Esophagus muscularis mucosa (tissue), 4 donors: Measurements from ENCODE around the gene NTF3. TPM values are rescaled to one million over a fixed set of nuclear protein-coding genes. Genes with fewer than 3 reads are reported as not detected.

Source experiments
- DNase-seq: peaks from one replicate; pipeline ENCODE4 v3.0.0-alpha.2; 2017; ENCODE audit errors: extremely low spot score
- H3K27ac ChIP-seq, 4 donors: fragments of 200-600 bp; sonication (generic); replicated peaks in 1 of 4; 1 replicate in 3 of 4; 2 replicates in 1 of 4; pipeline ENCODE4 v1.5.1; 2016 to 2019; ENCODE audit warnings: mild to moderate bottlenecking in 1 of 4
- H3K27me3 ChIP-seq, 4 donors: fragments of 200-600 bp; sonication (generic); one replicate each; pipeline versions ENCODE4 v1.5.1 to v1.6.0; 2016 to 2019
- H3K36me3 ChIP-seq, 4 donors: fragments of 200-600 bp; sonication (generic); one replicate each; pipeline ENCODE4 v1.5.1; 2016 to 2019
- H3K4me1 ChIP-seq, 4 donors: fragments of 200-600 bp; sonication (generic); one replicate each; pipeline ENCODE4 v1.5.1; 2016 to 2019
- H3K4me3 ChIP-seq, 4 donors: fragments of 200-600 bp; sonication (generic); 1 replicate in 2 of 4; 2 replicates in 2 of 4; pipeline ENCODE4 v1.5.1; 2016 to 2019; ENCODE audit warnings: mild to moderate bottlenecking in 4 of 4, moderate library complexity in 1 of 4
- H3K9me3 ChIP-seq, 4 donors: fragments of 200-600 bp; sonication (generic); 1 replicate in 3 of 4; 2 replicates in 1 of 4; pipeline ENCODE4 v1.5.1; 2016 to 2019
- CTCF ChIP-seq, 3 experiments: fragments of 200-600 bp in 2 of 3; fragments of 450-650 bp in 1 of 3; sonication (generic) in 2 of 3; IDR thresholded peaks; one replicate each; pipeline ENCODE4 v1.5.1; 2017 to 2019; ENCODE audit warnings: antibody characterized with exemption in 3 of 3, mild to moderate bottlenecking in 2 of 3, moderate library complexity in 1 of 3
- EP300 ChIP-seq: sonication (generic); formaldehyde crosslinking; IDR thresholded peaks from one replicate; pipeline ENCODE4 v1.6.1; 2017; ENCODE audit warnings: antibody characterized with exemption
- POLR2A ChIP-seq: fragments of 450-650 bp; IDR thresholded peaks from one replicate; pipeline ENCODE4 v1.6.1; 2017; ENCODE audit warnings: antibody characterized with exemption, moderate library complexity, mild to moderate bottlenecking, low read depth
- POLR2AphosphoS5 ChIP-seq, 2 donors: sonication (generic); formaldehyde crosslinking; IDR thresholded peaks; one replicate each; pipeline ENCODE4 v1.6.1; 2017; ENCODE audit warnings: antibody characterized with exemption in 2 of 2
- WGBS: methylation state at CpG from one replicate; pipeline ENCODE4 v1.1.5; 2018; 5-methylcytosine and 5-hydroxymethylcytosine counted together
- intact Hi-C: fragments of 100-400 bp; cut with DNase I; formaldehyde crosslinking; loops from one replicate; pipeline ENCODE4 v1.15.1; 2023
- total RNA-seq, 4 donors: library from RNA; depleted of rRNA; stranded (reverse); fragments of >200 nt; gene quantifications; one replicate each; pipeline versions ENCODE4 v1.1.0 to v1.2.1, GENCODE V29; 2016

Gene NTF3
- total RNA-seq, 4 donors from 2014 or later = 0.71 to 1.2 (median 1.0) TPM; not detected in 1

- intact Hi-C loops = no loop called here
- Histone ChIP-seq H3K4me3 (no peak overlapping the region), H3K27me3 (no peaks in the 10 kb centered on the region), H3K9me3 (no peaks in the 10 kb centered on the region), H3K27ac (no peak overlapping the region), H3K4me1 (peaks cover 0 to 9% (median 7%) of the 10 kb centered on the region in 4 donors), H3K36me3 (no peaks in the 10 kb centered on the region)
- DNase-seq = peak; percentile 19
- 50% methylated on average over 2 of the region's 2 CpGs for WGBS
- TF ChIP-seq EP300 (no peak), POLR2AphosphoS5 (IDR thresholded peaks at IDR 0.05) (no peak), POLR2A (no peak), CTCF (IDR thresholded peaks at IDR 0.05) (no peak)
These were observed 40.3 kb upstream of the NTF3 start for GRCh38 chr12:5391653-5392052.

GRCh38 chr12:5392961-5393360 is 38.9 kb upstream of the NTF3 start:
- Histone ChIP-seq H3K27ac (no peak overlapping the region), H3K9me3 (no peaks in the 10 kb centered on the region), H3K27me3 (no peaks in the 10 kb centered on the region), H3K36me3 (no peaks in the 10 kb centered on the region), H3K4me1 (peaks cover 0 to 9% (median 7%) of the 10 kb centered on the region in 4 donors), H3K4me3 (no peak overlapping the region)
- WGBS = 76% methylated on average over 5 of the region's 5 CpGs
- peak; percentile 90 for DNase-seq
- intact Hi-C loops = no loop called here
- TF ChIP-seq POLR2A (no peak), CTCF (IDR thresholded peaks at IDR 0.05) (no peak), EP300 (no peak), POLR2AphosphoS5 (IDR thresholded peaks at IDR 0.05) (no peak)

- Histone ChIP-seq H3K27me3 (no peaks in the 10 kb centered on the region), H3K27ac (no peak overlapping the region), H3K4me1 (peaks cover 0 to 9% (median 7%) of the 10 kb centered on the region in 4 donors), H3K9me3 (no peaks in the 10 kb centered on the region), H3K36me3 (no peaks in the 10 kb centered on the region), H3K4me3 (no peak overlapping the region)
- no peak for TF ChIP-seq POLR2A
- TF ChIP-seq POLR2AphosphoS5 (IDR thresholded peaks at IDR 0.05) = no peak
- no peak for TF ChIP-seq CTCF (IDR thresholded peaks at IDR 0.05)
- no peak for TF ChIP-seq EP300
- intact Hi-C loops = no loop called here
- 17% methylated on average over 12 of the region's 13 CpGs for WGBS
- DNase-seq = peak; percentile 82
These were observed 36.3 kb upstream of the NTF3 start for GRCh38 chr12:5395443-5396271.

- H3K4me3 ChIP-seq = no peak overlapping the region
- peaks cover 0 to 9% (median 7%) of the 10 kb centered on the region in 4 donors for H3K4me1 ChIP-seq
- no peak overlapping the region for H3K27ac ChIP-seq
- H3K36me3 ChIP-seq = no peaks in the 10 kb centered on the region
- TF ChIP-seq POLR2AphosphoS5 (IDR thresholded peaks at IDR 0.05) = no peak
- TF ChIP-seq POLR2A = no peak
- no peak for TF ChIP-seq CTCF (IDR thresholded peaks at IDR 0.05)
- no peak for TF ChIP-seq EP300
- H3K27me3 ChIP-seq = no peaks in the 10 kb centered on the region
- 71% methylated on average over 1 of the region's 1 CpG for WGBS
- DNase-seq = no peak
- no peaks in the 10 kb centered on the region for H3K9me3 ChIP-seq
- intact Hi-C loops = no loop called here
These were observed 35.4 kb upstream of the NTF3 start for GRCh38 chr12:5396541-5396940.

DNA sequence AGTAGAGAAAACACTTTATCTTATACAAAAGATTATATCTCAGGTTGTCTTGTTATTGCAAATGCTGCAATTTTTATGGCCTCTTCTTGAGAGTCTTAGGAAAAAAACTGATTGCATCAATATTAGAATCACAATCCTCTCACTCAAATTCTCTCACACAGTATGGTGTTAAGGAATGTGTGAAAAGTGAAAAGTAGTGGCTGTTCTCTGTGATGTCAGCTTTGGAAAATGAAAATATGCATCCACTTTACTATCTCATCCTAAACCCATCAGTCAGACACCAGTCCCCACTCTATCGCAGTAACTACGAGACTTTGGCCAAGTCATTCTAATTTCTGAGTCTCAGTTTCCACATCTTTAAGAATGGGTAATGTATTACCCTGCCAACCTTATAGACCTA is 32.6 kb upstream of the NTF3 start:
- WGBS = 92% methylated on average over 2 of the region's 2 CpGs
- no peak overlapping the region for H3K4me3 ChIP-seq
- intact Hi-C loops = no loop called here
- peaks cover 0 to 9% (median 7%) of the 10 kb centered on the region in 4 donors for H3K4me1 ChIP-seq
- H3K27me3 ChIP-seq = no peaks in the 10 kb centered on the region
- no peaks in the 10 kb centered on the region for H3K9me3 ChIP-seq
- H3K27ac ChIP-seq = no peak overlapping the region
- no peak for DNase-seq
- TF ChIP-seq EP300 = no peak
- TF ChIP-seq CTCF (IDR thresholded peaks at IDR 0.05) = no peak
- TF ChIP-seq POLR2A = no peak
- TF ChIP-seq POLR2AphosphoS5 (IDR thresholded peaks at IDR 0.05) = no peak
- H3K36me3 ChIP-seq = no peaks in the 10 kb centered on the region
